ENCODE data around the gene SLF2.

Gene SLF2

DNA sequence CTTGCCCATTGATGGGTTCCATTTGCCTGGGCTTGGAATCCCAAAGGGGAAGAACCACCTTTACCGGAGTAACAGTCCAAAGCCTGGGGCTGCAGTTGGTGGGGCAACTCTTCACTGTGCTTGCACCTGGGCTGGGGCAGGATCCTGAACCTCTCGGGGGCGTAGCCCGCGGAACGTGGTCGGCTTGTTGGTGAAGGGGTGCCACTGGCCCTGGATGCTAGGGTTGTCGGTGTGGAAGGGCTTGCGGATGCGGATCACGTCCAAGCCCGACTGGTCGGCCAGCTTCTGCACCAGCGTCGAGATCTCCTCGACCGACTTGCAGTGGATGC, 73.8 kb downstream of the SLF2 start:
- no peak; the same call in 2 of the 3 replicates for ATAC-seq
- TF ChIP-seq, protein P1, sequence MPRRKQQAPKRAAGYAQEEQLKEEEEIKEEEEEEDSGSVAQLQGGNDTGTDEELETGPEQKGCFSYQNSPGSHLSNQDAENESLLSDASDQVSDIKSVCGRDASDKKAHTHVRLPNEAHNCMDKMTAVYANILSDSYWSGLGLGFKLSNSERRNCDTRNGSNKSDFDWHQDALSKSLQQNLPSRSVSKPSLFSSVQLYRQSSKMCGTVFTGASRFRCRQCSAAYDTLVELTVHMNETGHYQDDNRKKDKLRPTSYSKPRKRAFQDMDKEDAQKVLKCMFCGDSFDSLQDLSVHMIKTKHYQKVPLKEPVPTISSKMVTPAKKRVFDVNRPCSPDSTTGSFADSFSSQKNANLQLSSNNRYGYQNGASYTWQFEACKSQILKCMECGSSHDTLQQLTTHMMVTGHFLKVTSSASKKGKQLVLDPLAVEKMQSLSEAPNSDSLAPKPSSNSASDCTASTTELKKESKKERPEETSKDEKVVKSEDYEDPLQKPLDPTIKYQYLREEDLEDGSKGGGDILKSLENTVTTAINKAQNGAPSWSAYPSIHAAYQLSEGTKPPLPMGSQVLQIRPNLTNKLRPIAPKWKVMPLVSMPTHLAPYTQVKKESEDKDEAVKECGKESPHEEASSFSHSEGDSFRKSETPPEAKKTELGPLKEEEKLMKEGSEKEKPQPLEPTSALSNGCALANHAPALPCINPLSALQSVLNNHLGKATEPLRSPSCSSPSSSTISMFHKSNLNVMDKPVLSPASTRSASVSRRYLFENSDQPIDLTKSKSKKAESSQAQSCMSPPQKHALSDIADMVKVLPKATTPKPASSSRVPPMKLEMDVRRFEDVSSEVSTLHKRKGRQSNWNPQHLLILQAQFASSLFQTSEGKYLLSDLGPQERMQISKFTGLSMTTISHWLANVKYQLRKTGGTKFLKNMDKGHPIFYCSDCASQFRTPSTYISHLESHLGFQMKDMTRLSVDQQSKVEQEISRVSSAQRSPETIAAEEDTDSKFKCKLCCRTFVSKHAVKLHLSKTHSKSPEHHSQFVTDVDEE (CRISPR knock-in tag; IDR thresholded peaks at IDR 0.05): no peak
- TF ChIP-seq OSR1 (CRISPR knock-in tag; IDR thresholded peaks at IDR 0.05): no peak
- no peak for TF ChIP-seq ISL1 (CRISPR knock-in tag; IDR thresholded peaks at IDR 0.05)
- no peak for TF ChIP-seq TCF4 (CRISPR knock-in tag; IDR thresholded peaks at IDR 0.05; ENCODE audit: borderline replicate concordance)
- TF ChIP-seq ZC3H10 (CRISPR knock-in tag; IDR thresholded peaks at IDR 0.05): no peak
- TF ChIP-seq, protein P2, sequence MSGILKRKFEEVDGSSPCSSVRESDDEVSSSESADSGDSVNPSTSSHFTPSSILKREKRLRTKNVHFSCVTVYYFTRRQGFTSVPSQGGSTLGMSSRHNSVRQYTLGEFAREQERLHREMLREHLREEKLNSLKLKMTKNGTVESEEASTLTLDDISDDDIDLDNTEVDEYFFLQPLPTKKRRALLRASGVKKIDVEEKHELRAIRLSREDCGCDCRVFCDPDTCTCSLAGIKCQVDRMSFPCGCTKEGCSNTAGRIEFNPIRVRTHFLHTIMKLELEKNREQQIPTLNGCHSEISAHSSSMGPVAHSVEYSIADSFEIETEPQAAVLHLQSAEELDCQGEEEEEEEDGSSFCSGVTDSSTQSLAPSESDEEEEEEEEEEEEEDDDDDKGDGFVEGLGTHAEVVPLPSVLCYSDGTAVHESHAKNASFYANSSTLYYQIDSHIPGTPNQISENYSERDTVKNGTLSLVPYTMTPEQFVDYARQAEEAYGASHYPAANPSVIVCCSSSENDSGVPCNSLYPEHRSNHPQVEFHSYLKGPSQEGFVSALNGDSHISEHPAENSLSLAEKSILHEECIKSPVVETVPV (CRISPR knock-in tag; IDR thresholded peaks at IDR 0.05): no peak
- no peak for TF ChIP-seq ZFP3 (CRISPR knock-in tag; IDR thresholded peaks at IDR 0.05)

DNA sequence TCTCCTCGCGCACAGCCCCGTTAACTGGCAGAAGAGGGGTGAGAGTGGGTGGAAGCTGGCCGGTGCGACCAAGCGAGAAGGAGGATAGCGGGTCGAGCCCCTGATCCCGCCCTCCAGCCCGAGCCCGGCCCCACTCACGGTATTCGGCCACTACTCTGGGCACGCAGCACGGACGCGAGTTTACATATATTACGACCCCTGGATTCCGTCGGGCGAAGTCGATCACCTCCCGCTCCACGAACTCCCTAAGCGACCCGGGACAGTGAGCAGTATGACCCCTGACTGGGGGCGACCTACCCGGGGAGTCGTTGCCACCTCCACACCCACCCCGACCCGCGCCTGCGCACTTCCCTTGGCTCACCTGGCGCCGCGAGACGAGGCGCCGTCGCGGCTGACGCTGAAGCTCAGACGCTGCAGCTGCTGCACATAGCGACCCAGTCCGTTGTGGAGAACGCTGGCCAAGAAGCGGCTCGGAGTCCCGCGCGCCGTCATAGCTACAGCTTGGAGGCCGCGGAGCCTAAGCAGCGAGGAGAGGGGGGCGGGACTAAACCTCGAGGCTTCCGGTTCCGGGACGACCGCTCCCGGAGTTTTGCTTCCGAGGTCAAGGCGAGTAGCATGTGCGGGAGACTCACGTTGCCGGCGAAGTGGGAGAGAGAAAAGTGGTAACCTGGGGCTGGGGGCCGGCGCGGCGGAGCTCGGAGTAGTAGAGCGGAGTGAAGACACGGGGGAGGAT, 74.4 kb downstream of the SLF2 start, which contains the start of the genes MRPL43 and TWNK:
MRPL43 (minus strand) TSS at position 546 of the 733 bp plus-strand sequence; CDS start at position 492, 54 bp downstream.
TWNK (plus strand) TSS at position 592 of the 733 bp plus-strand sequence. CDS start 668 bp downstream, outside the sequence.
- no peak for TF ChIP-seq POU6F1 (CRISPR knock-in tag; IDR thresholded peaks at IDR 0.05; ENCODE audit: borderline replicate concordance, low read depth)
- no peak for TF ChIP-seq ARNTL (CRISPR knock-in tag; IDR thresholded peaks at IDR 0.05; ENCODE audit: borderline replicate concordance, low read depth)
- TF ChIP-seq ZNF8 (CRISPR knock-in tag; IDR thresholded peaks at IDR 0.05): no peak
- TF ChIP-seq GLIS3 (CRISPR knock-in tag; IDR thresholded peaks at IDR 0.05): no peak
- no peak for TF ChIP-seq CREB5 (CRISPR knock-in tag; IDR thresholded peaks at IDR 0.05; ENCODE audit: low read depth)
- no peak for TF ChIP-seq ZC3H10 (CRISPR knock-in tag; IDR thresholded peaks at IDR 0.05)
- TF ChIP-seq OSR1 (CRISPR knock-in tag; IDR thresholded peaks at IDR 0.05): no peak
- TF ChIP-seq ZFP30 (CRISPR knock-in tag; IDR thresholded peaks at IDR 0.05): no peak
- TF ChIP-seq ZNF565 (CRISPR knock-in tag; conservative IDR thresholded peaks at IDR 0.05; ENCODE audit: low read depth): no peak
- no peak for TF ChIP-seq PPARA (CRISPR knock-in tag; IDR thresholded peaks at IDR 0.05; ENCODE audit: borderline replicate concordance)
- TF ChIP-seq ZNF70 (CRISPR knock-in tag; IDR thresholded peaks at IDR 0.05): no peak
- no peak for TF ChIP-seq ISL1 (CRISPR knock-in tag; IDR thresholded peaks at IDR 0.05)
- no peak for TF ChIP-seq TCF4 (CRISPR knock-in tag; IDR thresholded peaks at IDR 0.05; ENCODE audit: borderline replicate concordance)
- TF ChIP-seq TOX (CRISPR knock-in tag; IDR thresholded peaks at IDR 0.05; ENCODE audit: borderline replicate concordance): no peak
- TF ChIP-seq BACH2 (CRISPR knock-in tag; IDR thresholded peaks at IDR 0.05; ENCODE audit: borderline replicate concordance): no peak
- ATAC-seq: peak; percentile 94

- ATAC-seq: peak; percentile 20
- TF ChIP-seq ESRRG (CRISPR knock-in tag; IDR thresholded peaks at IDR 0.05): no peak
- TF ChIP-seq, protein P2 (CRISPR knock-in tag; IDR thresholded peaks at IDR 0.05): no peak
Measured at GRCh38 chr10:100987685-100988049, 74.9 kb downstream of the SLF2 start.

GRCh38 chr10:100988166-100988565, 75.4 kb downstream of the SLF2 start:
- TF ChIP-seq, protein P2 (CRISPR knock-in tag; IDR thresholded peaks at IDR 0.05): no peak
- TF ChIP-seq TOX (CRISPR knock-in tag; IDR thresholded peaks at IDR 0.05; ENCODE audit: borderline replicate concordance): no peak
- no peak for TF ChIP-seq ZC3H10 (CRISPR knock-in tag; IDR thresholded peaks at IDR 0.05)
- no peak for TF ChIP-seq TCF4 (CRISPR knock-in tag; IDR thresholded peaks at IDR 0.05; ENCODE audit: borderline replicate concordance)
- TF ChIP-seq RARB (CRISPR knock-in tag; IDR thresholded peaks at IDR 0.05): no peak
- TF ChIP-seq ZNF565 (CRISPR knock-in tag; conservative IDR thresholded peaks at IDR 0.05; ENCODE audit: low read depth): no peak
- no peak for TF ChIP-seq CSDC2 (CRISPR knock-in tag; IDR thresholded peaks at IDR 0.05)
- TF ChIP-seq POU6F1 (CRISPR knock-in tag; IDR thresholded peaks at IDR 0.05; ENCODE audit: borderline replicate concordance, low read depth): no peak
- no peak for TF ChIP-seq ISL1 (CRISPR knock-in tag; IDR thresholded peaks at IDR 0.05)
- no peak for TF ChIP-seq ZNF70 (CRISPR knock-in tag; IDR thresholded peaks at IDR 0.05)
- no peak for TF ChIP-seq ESRRG (CRISPR knock-in tag; IDR thresholded peaks at IDR 0.05)
- no peak for ATAC-seq
